ENCODE data around the gene DFFA.

DNA sequence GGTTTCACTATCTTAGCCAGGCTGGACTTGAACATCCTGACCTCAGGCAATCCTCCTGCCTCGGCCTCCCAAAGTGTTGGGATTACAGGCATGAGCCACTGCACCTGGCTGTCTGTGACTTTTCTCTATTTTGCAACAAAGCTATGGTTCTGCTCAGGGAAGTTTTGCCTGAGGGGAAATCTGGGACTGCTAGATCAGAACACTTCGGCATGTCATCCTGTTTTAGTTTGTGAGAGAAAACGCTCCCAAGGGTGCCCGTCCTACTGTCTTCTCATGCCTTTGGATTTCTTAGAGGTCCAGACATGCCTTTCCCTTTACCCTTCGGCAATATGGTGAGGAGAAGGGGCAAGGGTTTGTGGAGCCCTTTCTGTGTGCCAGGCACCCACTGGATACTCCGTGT is 28.1 kb downstream of the DFFA start:
- no peak for TF ChIP-seq CTCF (conservative IDR thresholded peaks at IDR 0.05; ENCODE audit: low read depth, low read length)
- TF ChIP-seq EZH2phosphoT487 (IDR thresholded peaks at IDR 0.05; ENCODE audit: borderline replicate concordance, low read length) = no peak
- no peak for TF ChIP-seq EZH2 (IDR thresholded peaks at IDR 0.05; ENCODE audit: low read length, unreplicated experiment)
